HepG2 (cell line): ENCODE measurements around the gene GOLGA6L10. TPM values are rescaled to one million over a fixed set of nuclear protein-coding genes. Genes with fewer than 3 reads are reported as not detected.

Experiments
- ATAC-seq: fragments of 200-7000 bp; cut with Tn5 transposase; 3 replicates; pipeline ENCODE4 v1.9.1; 2020; ENCODE audit warnings: mild to moderate bottlenecking, moderate library complexity
- BruUV-seq: library from RNA; stranded (reverse); fragments of 400-500 nt; replicated peaks from 2 replicates; lab custom pipeline; 2021; lab: Mats Ljungman, UMichigan
- CTCF ChIA-PET: fragments of 300-600 bp; formaldehyde crosslinking; extraction: SDS; loops from one replicate; lab custom pipeline; 2021; ENCODE audit warnings: low total read pairs, inconsistent platforms, low intra/inter-chr PET ratio; lab: Yijun Ruan, JAX
- POLR2A ChIA-PET: fragments of 350-600 bp; sonication (Branson Sonifier 250); formaldehyde crosslinking; loops from one replicate; lab custom pipeline; 2020; ENCODE audit warnings: antibody characterized with exemption, inconsistent platforms; lab: Yijun Ruan, JAX
- DNase-seq: peaks from one replicate; pipeline ENCODE4 v3.0.0-alpha.2; 2015; ENCODE audit warnings: low spot score
- FAIRE-seq: peaks from 3 replicates; lab custom pipeline; 2011; peaks lifted over from hg19 to GRCh38; lab: Jason Lieb, UNC
- H2AFZ ChIP-seq: one replicate; pipeline ENCODE4 v1.6.1; 2011; ENCODE audit warnings: low read length, inconsistent platforms
- H3K27ac ChIP-seq: fragments of 300-600 bp; 3 replicates; pipeline ENCODE4 v1.8.0; 2011; ENCODE audit warnings: mixed run types, mild to moderate bottlenecking, mixed read lengths, low read length, inconsistent platforms; ENCODE audit not compliant: insufficient read depth; ENCODE audit errors: extremely low read length
- H3K27me3 ChIP-seq, 2 experiments: fragments of 200-600 bp in 1 of 2; 2 replicates in 1 of 2; 3 replicates in 1 of 2; pipeline versions ENCODE4 v1.6.0 to v1.8.0; 2011; ENCODE audit warnings: low read length in 2 of 2, mild to moderate bottlenecking in 2 of 2, moderate library complexity in 2 of 2, inconsistent platforms in 1 of 2; ENCODE audit not compliant: insufficient read depth in 2 of 2, control insufficient read depth in 1 of 2
- H3K36me3 ChIP-seq, 2 experiments: fragments of 200-600 bp in 1 of 2; replicated peaks in 1 of 2; 2 replicates in 1 of 2; 3 replicates in 1 of 2; pipeline versions ENCODE4 v1.5.1 to v1.8.0; 2011; ENCODE audit warnings: low read length in 2 of 2, inconsistent platforms in 1 of 2; ENCODE audit not compliant: insufficient read depth in 2 of 2, control insufficient read depth in 1 of 2
- H3K4me1 ChIP-seq: 2 replicates; pipeline ENCODE4 v1.5.1; 2012; ENCODE audit warnings: low read length, inconsistent platforms; ENCODE audit not compliant: insufficient read depth
- H3K4me2 ChIP-seq: 2 replicates; pipeline ENCODE4 v1.6.0; 2011; ENCODE audit warnings: low read depth, low read length, inconsistent platforms
- H3K4me3 ChIP-seq, 3 experiments: fragments of 200-600 bp in 1 of 3; sonication (generic), shearing (Covaris generic) in 1 of 3; replicated peaks in 1 of 3; 2 replicates each; pipeline ENCODE4 v1.5.1; 2011 to 2016; ENCODE audit warnings: low read length in 3 of 3, inconsistent platforms in 2 of 3, low read depth in 2 of 3, mild to moderate bottlenecking in 2 of 3, control low read depth in 1 of 3, mixed read lengths in 1 of 3; ENCODE audit not compliant: insufficient read depth in 1 of 3
- H3K79me2 ChIP-seq: one replicate; pipeline ENCODE4 v1.6.1; 2011; ENCODE audit warnings: low read length, inconsistent platforms; ENCODE audit not compliant: insufficient read depth
- H3K9ac ChIP-seq: 2 replicates; pipeline ENCODE4 v1.6.0; 2011; ENCODE audit warnings: mild to moderate bottlenecking, low read depth, low read length, inconsistent platforms; ENCODE audit not compliant: insufficient read depth
- H3K9me3 ChIP-seq: 2 replicates; pipeline ENCODE4 v1.5.1; 2012; ENCODE audit warnings: mild to moderate bottlenecking, low read length
- H4K20me1 ChIP-seq: 2 replicates; pipeline ENCODE4 v1.6.0; 2011; ENCODE audit warnings: inconsistent platforms, mild to moderate bottlenecking, low read length, moderate library complexity; ENCODE audit not compliant: insufficient read depth
- SCMH1 ChIP-seq: sonication (generic); formaldehyde crosslinking; IDR thresholded peaks from 2 replicates; pipeline ENCODE4 v1.9.0; 2021; ENCODE audit warnings: missing genetic modification reagents, mild to moderate bottlenecking, borderline replicate concordance
- ZNF296 ChIP-seq: sonication (generic); formaldehyde crosslinking; conservative IDR thresholded peaks from 2 replicates; pipeline ENCODE4 v1.5.0; 2020; ENCODE audit warnings: mild to moderate bottlenecking, missing genetic modification reagents
- ZNF878 ChIP-seq: sonication (generic); formaldehyde crosslinking; IDR thresholded peaks from 2 replicates; pipeline ENCODE4 v1.8.1; 2023; ENCODE audit warnings: mild to moderate bottlenecking, missing genetic modification reagents, moderate library complexity
- WGBS: methylation state at CpG from one replicate; pipeline ENCODE4 v1.1.6; 2017; ENCODE audit warnings: low lambda C conversion rate; 5-methylcytosine and 5-hydroxymethylcytosine counted together
- in situ Hi-C: cut with HindIII; loops from 2 replicates; pipeline ENCODE4 v1.10.0; 2017; ENCODE audit warnings: low pct_unique_long_range_greater_than_20kb; ENCODE audit not compliant: extremely low pct_ligation_motif_present
- intact Hi-C: fragments of 100-400 bp; cut with micrococcal nuclease; formaldehyde crosslinking; loops from one replicate; pipeline ENCODE4 v1.10.0; 2022; ENCODE audit not compliant: unreplicated experiment
- polyA plus RNA-seq, 8 experiments: library from polyadenylated mRNA; depleted of rRNA in 3 of 8; stranded (reverse) in 7 of 8; unstranded in 1 of 8; fragments of >200 nt; fragmentation: Illumina TruSeq in 4 of 8; extraction: Trizol in 4 of 8; gene quantifications; 2 replicates each; pipeline versions ENCODE4 v1.2.1 to v1.2.3, GENCODE V29; 2011 to 2016; ENCODE audit warnings: low read depth in 4 of 8, missing spikeins in 1 of 8, mixed read lengths in 1 of 8; ENCODE audit not compliant: insufficient read depth in 1 of 8
- total RNA-seq, 5 experiments: library from RNA; depleted of rRNA; stranded (reverse); fragments of >200 nt; fragmentation: Illumina TruSeq; extraction: Trizol; gene quantifications; 2 replicates each; pipeline ENCODE4 v1.2.3, GENCODE V29; 2016; ENCODE audit warnings: low read depth in 1 of 5

GOLGA6L10 gene
- total and polyA plus RNA-seq, 2 of the 13 experiments (the other 11 are each of a cell fraction or from before 2014, with no cell fraction given) = 1.5 to 2.5 TPM

- intact Hi-C loops = no loop called here
- Histone ChIP-seq H3K9ac (no peak overlapping the region), H3K79me2 (no peaks in the 10 kb centered on the region), H3K27me3 (no peaks in the 10 kb centered on the region), H3K36me3 (no peaks in the 10 kb centered on the region), H3K9me3 (no peaks in the 10 kb centered on the region), H3K4me3 (no peak overlapping the region), H3K4me2 (no peak overlapping the region), H3K4me1 (no peaks in the 10 kb centered on the region), H2AFZ (no peak overlapping the region), H4K20me1 (no peaks in the 10 kb centered on the region), H3K27ac (no peak overlapping the region)
- BruUV-seq = no TSS peak
- in situ Hi-C loops = no loop called here
- CTCF ChIA-PET = no interaction called here
- 71% methylated on average over 5 of the region's 5 CpGs for WGBS
- no peak for DNase-seq
- POLR2A ChIA-PET = no interaction called here
- no peak for ATAC-seq
- no peak for FAIRE-seq
- TF ChIP-seq ZNF296 (CRISPR knock-in tag) (no peak), ZNF878 (CRISPR knock-in tag) (no peak), SCMH1 (no peak)
These were observed 57.0 kb downstream of the GOLGA6L10 start for GRCh38 chr15:82292271-82292670.

Other genes starting within 250 kb of the GOLGA6L10 start
- gene EFL1, start 86.7 kb downstream of the GOLGA6L10 start, total RNA-seq (2016; rRNA removed; fragmentation: Illumina TruSeq; extraction: Trizol) = 12.0 and 16.2 TPM in 2 replicates
- 6.3 and 6.4 TPM in 2 replicates for gene EFL1, start 86.7 kb downstream of the GOLGA6L10 start, polyA plus RNA-seq (2011; rRNA removed)
- 1.5 TPM in 1 of 2 replicates, not detected in the other for gene SAXO2, start 86.7 kb downstream of the GOLGA6L10 start, total RNA-seq (2016; rRNA removed; fragmentation: Illumina TruSeq; extraction: Trizol)
- gene SAXO2, start 86.7 kb downstream of the GOLGA6L10 start, polyA plus RNA-seq (2011; rRNA removed) = 0.01 and 0.04 TPM in 2 replicates
- 1.3 and 2.2 TPM in 2 replicates for gene GOLGA6L9, start 80.3 kb upstream of the GOLGA6L10 start, total RNA-seq (2016; rRNA removed; fragmentation: Illumina TruSeq; extraction: Trizol)
- 4.0 and 4.1 TPM in 2 replicates for gene GOLGA6L9, start 80.3 kb upstream of the GOLGA6L10 start, polyA plus RNA-seq (2011; rRNA removed)
- gene RPS17, start 191.0 kb upstream of the GOLGA6L10 start, total RNA-seq (2016; rRNA removed; fragmentation: Illumina TruSeq; extraction: Trizol) = 2,570 and 3,054 TPM in 2 replicates
- gene RPS17, start 191.0 kb upstream of the GOLGA6L10 start, polyA plus RNA-seq (2011; rRNA removed) = 4,585 and 5,021 TPM in 2 replicates